ENCODE data around the gene AIF1. TPM values are rescaled to one million over a fixed set of nuclear protein-coding genes. Genes with fewer than 3 reads are reported as not detected.

The AIF1 gene
- polyA plus RNA-seq, 4 donors: 43.3 to 77.0 (median 73.6) TPM

DNA sequence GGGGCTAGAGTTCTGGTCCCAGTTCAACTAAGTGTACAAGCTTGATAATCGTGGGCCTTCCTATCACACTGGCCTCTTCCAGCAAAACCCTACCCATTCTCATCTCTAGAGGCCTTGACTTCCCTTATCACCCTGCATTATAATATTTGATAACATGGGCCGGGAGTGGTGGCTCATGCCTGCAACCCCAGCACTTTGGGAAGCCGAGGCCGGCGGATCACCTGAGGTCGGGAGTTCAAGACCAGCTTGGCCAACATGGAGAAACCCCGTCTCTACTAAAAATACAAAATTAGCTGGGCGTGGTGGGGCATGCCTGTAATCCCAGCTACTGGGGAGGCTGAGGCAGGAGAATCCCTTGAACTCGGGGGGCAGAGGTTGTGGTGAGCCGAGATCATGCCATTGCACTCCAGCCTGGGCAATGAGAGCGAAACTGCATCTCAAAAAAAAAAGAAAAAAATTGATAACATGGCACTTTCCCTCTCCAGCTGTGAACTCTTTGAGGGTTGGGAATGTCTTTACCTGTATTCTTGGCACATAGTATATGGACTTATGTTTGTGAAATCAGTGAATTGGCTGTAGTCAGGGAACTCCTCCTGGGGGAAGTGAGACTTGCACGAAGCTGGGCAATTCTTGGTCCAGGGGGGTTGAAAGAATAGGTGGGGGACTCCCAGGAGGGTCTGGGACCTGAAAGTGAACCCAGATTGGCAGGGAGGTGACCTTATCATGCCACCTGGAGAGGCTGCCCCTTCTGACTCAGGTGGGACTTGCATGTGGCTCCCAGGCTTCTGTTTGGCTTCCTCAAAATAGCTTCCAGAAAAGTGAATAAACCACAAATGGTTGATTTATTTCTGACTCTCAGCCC lies 46.5 kb downstream of the AIF1 start:
- DNase-seq (ENCODE audit: low read depth in 4 of 4, low spot score in 3 of 4): no peak

DNA sequence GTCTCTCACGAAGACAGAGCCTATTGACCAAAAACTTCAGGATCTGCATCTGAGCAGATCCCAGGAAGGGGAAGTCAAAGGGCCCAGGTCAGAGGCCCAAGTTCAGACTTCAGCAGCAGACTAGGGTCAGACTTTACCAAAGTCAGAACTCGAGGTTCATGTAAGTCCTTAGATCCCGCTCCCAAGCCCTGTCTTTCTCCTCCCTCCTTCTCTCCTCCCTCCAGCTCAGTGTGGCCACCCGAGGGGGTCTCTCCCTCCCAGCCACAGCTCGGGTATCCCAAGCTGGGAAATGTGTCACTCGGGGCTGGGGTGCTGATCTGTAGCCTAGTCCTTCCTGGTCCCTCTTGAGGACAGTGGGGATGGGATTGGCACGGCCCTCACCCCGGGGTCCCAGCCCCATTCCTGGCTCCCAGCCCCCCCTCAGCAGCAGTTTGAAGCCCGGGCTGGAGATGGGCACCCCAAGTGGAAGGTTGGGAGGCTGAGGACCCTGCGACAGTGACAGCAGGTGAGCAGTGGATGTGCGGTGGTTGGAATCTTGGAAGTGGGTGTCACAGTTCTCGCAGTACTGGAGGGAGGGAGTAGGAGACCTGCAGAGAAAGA lies 47.2 kb downstream of the AIF1 start:
- DNase-seq (ENCODE audit: low read depth in 4 of 4, low spot score in 3 of 4): no peak

DNA sequence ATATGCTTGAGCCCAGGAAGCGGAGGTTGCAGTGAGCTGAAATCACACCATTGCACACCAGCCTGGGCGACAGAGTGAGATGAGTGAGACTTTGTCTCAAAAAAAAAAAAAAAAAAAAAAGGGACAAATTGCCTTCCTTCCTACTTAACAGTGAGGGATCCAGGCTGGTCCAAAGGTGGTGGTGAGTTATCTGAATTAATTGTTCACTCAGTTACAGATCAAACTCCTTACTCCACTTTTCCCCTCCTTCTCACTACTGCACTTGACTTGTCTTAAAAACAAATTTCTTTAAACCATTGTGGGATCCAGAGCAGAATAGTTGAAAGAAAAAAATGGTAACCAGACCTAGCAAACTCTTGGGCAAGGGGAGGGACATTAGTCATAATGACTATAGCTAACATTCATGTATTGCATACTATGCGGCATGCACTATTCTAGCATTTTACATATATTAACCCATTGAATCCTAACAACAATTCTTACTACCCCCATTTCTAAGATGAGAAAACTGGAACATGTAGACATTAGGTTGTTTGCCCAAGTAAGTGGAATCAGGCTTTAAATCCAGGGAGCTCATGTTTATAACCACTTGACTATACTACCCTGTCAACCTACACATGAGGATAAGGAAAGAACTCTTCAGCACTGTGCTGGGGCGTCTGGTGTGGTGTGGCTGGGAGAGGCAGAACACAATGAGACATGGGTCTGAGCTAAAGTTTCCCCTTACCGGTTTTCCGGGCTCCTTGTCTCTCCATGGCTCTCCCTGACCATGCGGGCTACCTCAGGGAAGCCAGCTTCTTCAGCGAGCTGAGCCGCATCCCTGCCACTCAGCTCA lies 48.3 kb downstream of the AIF1 start:
- no peak for DNase-seq (ENCODE audit: low read depth in 4 of 4, low spot score in 3 of 4)

DNA sequence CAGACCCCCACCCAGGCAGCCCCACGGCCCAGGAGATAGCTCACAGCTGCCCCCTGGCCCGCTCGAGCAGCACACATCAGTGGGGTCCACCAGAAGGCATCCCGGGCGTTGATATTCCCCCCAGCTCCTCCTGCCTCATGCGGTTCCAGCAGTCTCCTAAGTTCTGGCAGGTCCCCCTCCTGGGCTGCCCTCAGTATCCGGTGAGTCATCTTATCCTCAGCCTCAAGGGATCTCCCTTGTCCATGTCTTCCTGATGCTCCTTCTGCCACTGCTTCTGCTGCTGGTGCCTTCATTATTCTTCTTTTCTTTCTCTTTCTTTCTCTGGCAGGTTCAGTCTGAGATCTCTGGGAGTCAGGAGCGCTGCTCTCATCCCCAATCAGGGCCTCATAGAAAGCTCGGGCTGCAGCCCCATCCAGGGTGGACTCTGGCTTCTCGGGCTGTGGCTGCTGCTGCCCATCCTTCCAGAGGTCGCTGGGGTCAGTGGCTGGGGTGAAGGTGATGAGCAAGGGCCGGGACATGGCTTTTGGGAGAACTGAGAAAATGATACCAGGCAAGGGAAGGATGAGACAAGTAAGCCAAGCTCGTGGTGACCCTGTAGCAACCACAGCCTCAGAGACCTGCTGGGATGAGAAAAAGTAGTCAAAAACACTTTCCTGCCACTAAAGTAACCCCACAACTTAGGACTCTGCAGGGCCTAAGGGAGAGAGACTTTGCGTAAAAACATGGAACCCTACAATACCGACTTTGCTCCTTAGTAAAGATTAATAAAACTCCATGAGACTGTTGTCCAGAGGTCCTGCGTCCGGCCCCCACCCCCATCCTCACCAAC lies 49.1 kb downstream of the AIF1 start:
- no peak for DNase-seq (ENCODE audit: low read depth in 4 of 4, low spot score in 3 of 4)

DNA sequence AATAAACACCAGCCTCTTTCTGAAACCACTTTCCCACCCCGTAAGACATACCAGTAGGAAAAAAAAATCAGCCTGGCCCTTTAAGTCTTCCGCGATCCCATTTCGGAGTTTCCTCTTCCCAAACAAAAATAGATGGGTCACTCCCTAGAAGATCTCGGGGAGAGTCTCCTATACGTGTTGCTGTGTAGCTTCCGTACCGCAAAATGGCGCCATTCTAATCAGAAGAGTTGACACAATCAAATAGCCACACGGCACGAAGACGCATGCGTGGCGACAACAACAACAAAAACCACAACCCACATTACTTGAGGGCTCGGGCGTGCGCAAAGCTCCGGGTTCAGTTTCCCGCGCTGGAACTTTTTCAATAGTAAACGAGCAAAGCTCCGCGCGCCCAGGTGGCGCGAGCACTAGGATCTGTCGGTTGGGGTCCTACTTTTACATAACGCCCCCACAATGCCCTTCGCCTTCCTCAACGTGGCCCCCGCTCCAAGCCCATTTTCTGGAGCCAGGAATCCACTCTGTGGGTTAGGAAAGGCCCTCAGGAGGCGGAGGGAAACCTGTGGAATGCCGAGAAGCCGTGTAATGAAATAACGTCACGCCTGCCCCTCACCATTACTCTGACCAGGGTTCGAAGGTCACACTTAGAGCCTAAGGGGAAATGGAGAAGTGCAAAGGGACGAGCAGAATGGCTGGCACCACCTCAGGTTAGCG lies 49.9 kb downstream of the AIF1 start, which contains the start of gene GPANK1:
Gene GPANK1 (minus strand): TSS at position 208 of the 711 bp plus-strand sequence. CDS start 519 bp downstream, outside the sequence.
- DNase-seq (ENCODE audit: low read depth in 4 of 4, low spot score in 3 of 4): peak; percentile 87 to 89 (median 88)

DNA sequence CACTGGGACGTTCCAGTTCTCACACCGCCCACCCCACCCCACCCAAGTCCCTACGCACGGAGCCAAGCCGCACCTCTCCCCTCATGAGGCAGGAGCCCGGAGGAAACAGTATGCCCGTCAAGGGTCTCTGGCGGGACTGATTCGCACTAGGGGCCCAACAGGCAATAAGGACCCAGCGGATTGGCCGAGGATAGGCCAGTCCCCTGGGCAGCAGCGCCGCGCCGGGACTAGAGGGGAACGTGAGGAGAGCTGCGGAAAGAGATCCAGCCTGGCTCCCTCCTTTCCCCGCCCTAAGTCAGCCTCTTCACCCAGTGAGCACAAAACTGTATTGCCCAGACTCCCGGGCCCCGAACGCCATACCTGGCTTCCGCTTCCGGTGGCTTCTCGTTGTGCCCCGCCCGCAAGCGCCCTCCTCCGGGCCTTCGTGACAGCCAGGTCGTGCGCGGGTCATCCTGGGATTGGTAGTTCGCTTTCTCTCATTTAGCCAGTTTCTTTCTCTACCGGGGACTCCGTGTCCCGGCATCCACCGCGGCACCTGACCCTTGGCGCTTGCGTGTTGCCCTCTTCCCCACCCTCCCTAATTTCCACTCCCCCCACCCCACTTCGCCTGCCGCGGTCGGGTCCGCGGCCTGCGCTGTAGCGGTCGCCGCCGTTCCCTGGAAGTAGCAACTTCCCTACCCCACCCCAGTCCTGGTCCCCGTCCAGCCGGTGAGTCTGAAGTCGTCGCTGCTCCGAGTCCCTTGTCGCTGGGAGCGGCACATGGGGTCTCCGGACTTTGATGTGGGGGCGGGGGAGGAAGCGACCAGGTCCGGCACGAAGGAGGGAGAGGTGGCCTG lies 50.7 kb downstream of the AIF1 start, which contains the start of gene CSNK2B:
Gene CSNK2B (plus strand): TSS at position 580 of the 836 bp plus-strand sequence. CDS start 752 bp downstream, outside the sequence.
- DNase-seq (ENCODE audit: low read depth in 4 of 4, low spot score in 3 of 4): peak; percentile 91 to 95 (median 93)

DNA sequence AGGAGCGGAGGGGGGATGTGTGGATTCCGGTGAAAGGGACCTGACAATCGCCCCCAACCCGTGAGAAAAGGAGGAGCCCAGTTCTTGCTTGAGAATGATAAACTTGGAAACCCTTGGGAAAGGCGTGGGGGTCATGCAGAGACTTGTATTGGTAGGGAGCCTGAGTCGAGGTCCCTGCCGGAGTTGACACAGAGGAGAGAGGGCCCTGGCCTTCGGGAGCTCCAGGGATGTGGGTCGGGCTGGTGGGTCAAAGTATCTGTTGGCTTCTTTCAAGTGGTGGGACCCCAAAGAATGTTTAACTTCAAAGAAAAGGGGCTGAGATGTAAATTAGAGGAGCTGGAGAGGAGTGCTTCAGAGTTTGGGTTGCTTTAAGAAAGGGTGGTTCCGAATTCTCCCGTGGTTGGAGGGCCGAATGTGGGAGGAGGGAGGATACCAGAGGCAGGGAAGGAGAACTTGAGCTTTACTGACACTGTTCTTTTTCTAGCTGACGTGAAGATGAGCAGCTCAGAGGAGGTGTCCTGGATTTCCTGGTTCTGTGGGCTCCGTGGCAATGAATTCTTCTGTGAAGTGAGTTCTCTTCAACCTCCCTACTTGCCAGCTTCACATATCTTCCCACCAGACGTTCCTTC lies 51.4 kb downstream of the AIF1 start:
- no peak for DNase-seq (ENCODE audit: low read depth in 4 of 4, low spot score in 3 of 4)

Other genes starting within 250 kb of the AIF1 start
- 10 to 100 TPM in 1 of 4 donors, 1 to 10 TPM in 3; 4.4 to 12.8 (median 8.1) TPM for gene MICA, start 211.6 kb upstream of the AIF1 start, polyA plus RNA-seq (ENCODE audit: insufficient read length in 4 of 4)
- gene MICB, start 117.1 kb upstream of the AIF1 start, polyA plus RNA-seq (ENCODE audit: insufficient read length in 4 of 4): 1 to 10 TPM in 3 of 4 donors, under 1 TPM in 1; 0.49 to 2.3 (median 1.0) TPM
- 10 to 100 TPM in 3 of 4 donors, under 1 TPM in 1; 0.27 to 18.6 (median 12.8) TPM for gene MCCD1, start 86.3 kb upstream of the AIF1 start, polyA plus RNA-seq (ENCODE audit: insufficient read length in 4 of 4)
- gene DDX39B, start 73.2 kb upstream of the AIF1 start, polyA plus RNA-seq (ENCODE audit: insufficient read length in 4 of 4): 100 to 1,000 TPM; 448 to 682 (median 553) TPM
- 1 to 10 TPM; 4.8 to 9.4 (median 6.4) TPM for gene ATP6V1G2, start 68.6 kb upstream of the AIF1 start, polyA plus RNA-seq (ENCODE audit: insufficient read length in 4 of 4)
- 10 to 100 TPM; 18.3 to 28.7 (median 19.7) TPM for gene NFKBIL1, start 67.6 kb upstream of the AIF1 start, polyA plus RNA-seq (ENCODE audit: insufficient read length in 4 of 4)
- under 1 TPM; 0.23 to 0.43 (median 0.36) TPM for gene LTA, start 42.9 kb upstream of the AIF1 start, polyA plus RNA-seq (ENCODE audit: insufficient read length in 4 of 4)
- 1 to 10 TPM in 1 of 4 donors, under 1 TPM in 2, not detected in 1; 0.23 to 2.5 (median 0.29) TPM for gene TNF, start 39.7 kb upstream of the AIF1 start, polyA plus RNA-seq (ENCODE audit: insufficient read length in 4 of 4)
- gene LTB, start 32.8 kb upstream of the AIF1 start, polyA plus RNA-seq (ENCODE audit: insufficient read length in 4 of 4): 1 to 10 TPM in 3 of 4 donors, under 1 TPM in 1; 0.66 to 2.0 (median 1.6) TPM
- 10 to 100 TPM in 1 of 4 donors, 1 to 10 TPM in 3; 4.6 to 10.3 (median 4.9) TPM for gene LST1, start 29.0 kb upstream of the AIF1 start, polyA plus RNA-seq (ENCODE audit: insufficient read length in 4 of 4)
- under 1 TPM in 2 of 4 donors, not detected in 2; 0.17 to 0.20 TPM for gene NCR3, start 22.2 kb upstream of the AIF1 start, polyA plus RNA-seq (ENCODE audit: insufficient read length in 4 of 4)
- 100 to 1,000 TPM; 143 to 224 (median 174) TPM for gene PRRC2A, start 5.5 kb downstream of the AIF1 start, polyA plus RNA-seq (ENCODE audit: insufficient read length in 4 of 4)
- gene BAG6, start 37.4 kb downstream of the AIF1 start, polyA plus RNA-seq (ENCODE audit: insufficient read length in 4 of 4): 100 to 1,000 TPM; 186 to 278 (median 241) TPM
- gene APOM, start 40.7 kb downstream of the AIF1 start, polyA plus RNA-seq (ENCODE audit: insufficient read length in 4 of 4): 100 to 1,000 TPM in 2 of 4 donors, 10 to 100 TPM in 2; 10.1 to 106 (median 83.8) TPM
- 10 to 100 TPM; 15.8 to 21.1 (median 19.0) TPM for gene C6orf47, start 45.5 kb downstream of the AIF1 start, polyA plus RNA-seq (ENCODE audit: insufficient read length in 4 of 4)
- gene GPANK1, start 49.8 kb downstream of the AIF1 start, polyA plus RNA-seq (ENCODE audit: insufficient read length in 4 of 4): 10 to 100 TPM; 16.8 to 28.9 (median 24.9) TPM
- 100 to 1,000 TPM; 184 to 243 (median 239) TPM for gene CSNK2B, start 50.8 kb downstream of the AIF1 start, polyA plus RNA-seq (ENCODE audit: insufficient read length in 4 of 4)
- gene LY6G5B, start 54.7 kb downstream of the AIF1 start, polyA plus RNA-seq (ENCODE audit: insufficient read length in 4 of 4): 10 to 100 TPM; 16.6 to 28.7 (median 20.9) TPM
- gene LY6G5C, start 65.8 kb downstream of the AIF1 start, polyA plus RNA-seq (ENCODE audit: insufficient read length in 4 of 4): 1 to 10 TPM; 1.6 to 5.9 (median 2.6) TPM
- gene ABHD16A, start 88.1 kb downstream of the AIF1 start, polyA plus RNA-seq (ENCODE audit: insufficient read length in 4 of 4): 10 to 100 TPM; 50.1 to 67.5 (median 55.9) TPM
- 1 to 10 TPM in 1 of 4 donors, under 1 TPM in 2, not detected in 1; 0.30 to 1.5 (median 0.52) TPM for gene LY6G6F, start 91.6 kb downstream of the AIF1 start, polyA plus RNA-seq (ENCODE audit: insufficient read length in 4 of 4)
- not detected for gene LY6G6D, start 100.1 kb downstream of the AIF1 start, polyA plus RNA-seq (ENCODE audit: insufficient read length in 4 of 4)
- under 1 TPM in 3 of 4 donors, not detected in 1; 0.45 to 0.74 (median 0.63) TPM for gene LY6G6C, start 106.5 kb downstream of the AIF1 start, polyA plus RNA-seq (ENCODE audit: insufficient read length in 4 of 4)
- 1 to 10 TPM; 1.1 to 2.9 (median 1.4) TPM for gene MPIG6B, start 108.1 kb downstream of the AIF1 start, polyA plus RNA-seq (ENCODE audit: insufficient read length in 4 of 4)
- gene DDAH2, start 114.1 kb downstream of the AIF1 start, polyA plus RNA-seq (ENCODE audit: insufficient read length in 4 of 4): 100 to 1,000 TPM; 150 to 213 (median 182) TPM
- 100 to 1,000 TPM; 201 to 309 (median 278) TPM for gene CLIC1, start 121.3 kb downstream of the AIF1 start, polyA plus RNA-seq (ENCODE audit: insufficient read length in 4 of 4)
- 10 to 100 TPM; 14.2 to 51.0 (median 25.2) TPM for gene MSH5, start 124.8 kb downstream of the AIF1 start, polyA plus RNA-seq (ENCODE audit: insufficient read length in 4 of 4)
- 10 to 100 TPM in 2 of 4 donors, 1 to 10 TPM in 2; 2.7 to 13.0 (median 7.9) TPM for gene SAPCD1, start 147.4 kb downstream of the AIF1 start, polyA plus RNA-seq (ENCODE audit: insufficient read length in 4 of 4)
- 10 to 100 TPM in 1 of 4 donors, 1 to 10 TPM in 3; 1.5 to 11.1 (median 5.5) TPM for gene VWA7, start 162.1 kb downstream of the AIF1 start, polyA plus RNA-seq (ENCODE audit: insufficient read length in 4 of 4)
- gene VARS1, start 180.5 kb downstream of the AIF1 start, polyA plus RNA-seq (ENCODE audit: insufficient read length in 4 of 4): 10 to 100 TPM; 42.7 to 67.9 (median 60.0) TPM
- gene LSM2, start 191.7 kb downstream of the AIF1 start, polyA plus RNA-seq (ENCODE audit: insufficient read length in 4 of 4): 10 to 100 TPM; 71.4 to 84.9 (median 84.3) TPM
- 1 to 10 TPM; 3.1 to 4.4 (median 3.7) TPM for gene HSPA1L, start 200.0 kb downstream of the AIF1 start, polyA plus RNA-seq (ENCODE audit: insufficient read length in 4 of 4)
- gene HSPA1A, start 200.3 kb downstream of the AIF1 start, polyA plus RNA-seq (ENCODE audit: insufficient read length in 4 of 4): 100 to 1,000 TPM in 3 of 4 donors, 10 to 100 TPM in 1; 88.1 to 159 (median 116) TPM
- gene HSPA1B, start 212.5 kb downstream of the AIF1 start, polyA plus RNA-seq (ENCODE audit: insufficient read length in 4 of 4): 100 to 1,000 TPM; 111 to 507 (median 160) TPM
- 10 to 100 TPM; 23.9 to 77.5 (median 69.9) TPM for gene NEU1, start 247.6 kb downstream of the AIF1 start, polyA plus RNA-seq (ENCODE audit: insufficient read length in 4 of 4)